Activated naive CD8-positive, alpha-beta T cell (primary cell): ENCODE results near the gene CIRBP.
"Not testable (repeated sequence)": the region's sequence is repeated elsewhere in the genome, so short reads cannot be mapped to it uniquely, and the experiment has no call there.

Source experiments
- H3K27ac Mint-ChIP-seq: one replicate; pipeline ENCODE4 v1.8.0; 2021; ENCODE audit warnings: mixed read lengths
- H3K27me3 Mint-ChIP-seq: one replicate; pipeline ENCODE4 v1.8.0; 2021; ENCODE audit warnings: mixed read lengths
- H3K36me3 Mint-ChIP-seq: one replicate; pipeline ENCODE4 v1.8.0; 2021; ENCODE audit warnings: mixed read lengths
- H3K4me1 Mint-ChIP-seq: one replicate; pipeline ENCODE4 v1.8.0; 2021; ENCODE audit warnings: low read depth, mixed read lengths
- H3K4me3 Mint-ChIP-seq: one replicate; pipeline ENCODE4 v1.8.0; 2021; ENCODE audit warnings: mild to moderate bottlenecking, mixed read lengths
- H3K9me3 Mint-ChIP-seq: one replicate; pipeline ENCODE4 v1.8.0; 2021; ENCODE audit warnings: low read depth, mixed read lengths

Gene CIRBP

DNA sequence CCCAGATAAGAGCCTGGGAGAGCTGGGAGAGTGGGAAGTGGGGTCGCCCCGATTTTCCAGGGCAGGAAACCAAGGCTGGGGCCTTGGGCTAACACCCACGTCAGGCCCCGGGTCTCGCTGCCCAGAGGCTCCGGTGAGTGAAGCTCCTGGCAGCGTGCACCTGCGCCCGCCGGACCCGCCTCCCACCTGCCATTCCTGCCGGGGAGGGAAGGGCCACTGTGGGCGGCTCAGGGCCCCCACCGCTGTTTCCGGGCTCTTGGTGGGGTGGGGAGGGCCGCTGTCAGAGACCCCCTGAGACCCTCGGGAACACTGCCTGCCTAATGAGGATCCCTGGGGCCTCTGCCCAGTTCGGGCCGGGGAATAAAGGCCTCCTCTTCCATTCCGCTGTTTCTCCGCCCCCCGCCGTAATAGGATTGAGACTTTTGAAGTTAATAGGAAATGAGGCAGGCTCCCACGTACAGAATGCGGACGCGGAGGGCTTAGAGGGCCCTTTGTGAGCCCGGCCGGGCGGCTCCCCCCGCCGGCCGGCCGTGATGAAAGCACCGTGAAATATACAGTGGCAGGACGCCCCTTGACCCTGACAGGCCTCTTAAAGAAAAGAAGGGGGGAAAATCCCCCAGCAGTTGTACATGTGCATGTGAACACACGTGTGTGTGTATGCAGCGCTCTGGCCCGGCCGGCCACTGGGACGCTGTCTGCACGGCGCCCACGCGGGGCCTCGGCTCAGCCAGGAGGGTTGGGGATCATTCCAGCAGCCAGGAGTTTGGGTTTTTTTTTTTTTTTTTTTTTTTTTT lies 49.7 kb downstream of the CIRBP start:
- no peak overlapping the region for H3K27ac Mint-ChIP-seq
- peaks cover 15% of the 10 kb centered on the region for H3K27me3 Mint-ChIP-seq
- H3K4me3 Mint-ChIP-seq: no peak overlapping the region
- peaks cover 1% of the 10 kb centered on the region for H3K4me1 Mint-ChIP-seq
- peaks cover 3% of the 10 kb centered on the region for H3K36me3 Mint-ChIP-seq
- H3K9me3 Mint-ChIP-seq: no peaks in the 10 kb centered on the region

GRCh38 chr19:1320282-1320650 lies 51.1 kb downstream of the CIRBP start:
- H3K27me3 Mint-ChIP-seq: peaks cover 17% of the 10 kb centered on the region
- H3K36me3 Mint-ChIP-seq, H3K4me1 Mint-ChIP-seq, H3K9me3 Mint-ChIP-seq, H3K27ac Mint-ChIP-seq, H3K4me3 Mint-ChIP-seq: not testable (repeated sequence)

- H3K27ac Mint-ChIP-seq: no peak overlapping the region
- H3K36me3 Mint-ChIP-seq: peaks cover 4% of the 10 kb centered on the region
- no peak overlapping the region for H3K4me3 Mint-ChIP-seq
- peaks cover 17% of the 10 kb centered on the region for H3K27me3 Mint-ChIP-seq
- H3K4me1 Mint-ChIP-seq: no peaks in the 10 kb centered on the region
- no peaks in the 10 kb centered on the region for H3K9me3 Mint-ChIP-seq
These were observed 52.4 kb downstream of the CIRBP start for GRCh38 chr19:1321539-1321938.

DNA sequence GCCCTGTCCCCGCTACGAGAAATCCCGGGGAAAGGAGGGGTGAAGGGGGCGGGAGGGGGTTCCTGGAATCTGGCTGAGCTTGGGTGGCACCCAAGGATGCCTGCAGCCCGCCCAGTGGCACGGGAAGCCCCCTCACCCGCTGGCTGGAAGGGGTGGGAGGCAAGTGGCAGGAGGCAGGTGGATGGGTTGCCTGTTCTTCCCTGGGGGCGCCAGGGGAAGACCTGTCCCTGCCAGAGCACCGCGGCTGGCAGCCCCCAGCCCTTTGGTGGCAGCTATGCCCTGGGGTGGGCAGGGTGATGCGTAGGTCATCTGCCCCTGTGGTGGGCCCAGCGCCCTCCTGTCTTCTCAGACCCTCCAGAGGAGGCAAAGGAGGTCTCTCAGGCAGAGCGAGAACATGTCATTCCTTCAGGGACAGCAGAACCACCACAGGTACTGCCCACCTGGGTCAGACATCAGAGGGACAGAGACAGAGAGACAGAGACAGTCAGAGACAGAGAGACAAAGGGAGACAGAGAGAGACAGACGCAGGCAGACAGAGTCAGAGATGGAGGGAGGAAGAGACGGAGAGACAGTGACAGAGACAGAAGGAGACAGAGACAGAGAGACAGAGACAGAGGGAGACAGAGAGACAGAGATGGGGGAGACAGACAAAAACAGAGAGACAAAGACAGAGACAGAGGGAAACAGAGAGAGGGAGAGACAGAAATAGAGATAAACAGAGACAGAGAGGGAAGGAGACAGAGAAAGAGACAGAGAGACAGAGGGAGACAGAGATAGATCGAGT lies 53.3 kb downstream of the CIRBP start:
- Mint-ChIP-seq H3K36me3 (peaks cover 4% of the 10 kb centered on the region), H3K27ac (no peak overlapping the region), H3K9me3 (no peaks in the 10 kb centered on the region), H3K27me3 (peaks cover 17% of the 10 kb centered on the region), H3K4me3 (no peak overlapping the region), H3K4me1 (no peaks in the 10 kb centered on the region)

- peaks cover 10% of the 10 kb centered on the region for H3K27me3 Mint-ChIP-seq
- H3K9me3 Mint-ChIP-seq: no peaks in the 10 kb centered on the region
- no peaks in the 10 kb centered on the region for H3K4me1 Mint-ChIP-seq
- peak overlapping the region; percentile 8 for H3K4me3 Mint-ChIP-seq
- H3K27ac Mint-ChIP-seq: no peak overlapping the region
- peaks cover 4% of the 10 kb centered on the region for H3K36me3 Mint-ChIP-seq
These were observed 55.2 kb downstream of the CIRBP start for GRCh38 chr19:1324249-1324805.
